Calu3 (cell line): Measurements from ENCODE around the gene PNLDC1. TPM values are rescaled to one million over a fixed set of nuclear protein-coding genes. Genes with fewer than 3 reads are reported as not detected.

Source experiments
- BruUV-seq: library from RNA; stranded (reverse); fragments of 400-500 nt; replicated peaks from 2 replicates; lab custom pipeline; 2021; lab: Mats Ljungman, UMichigan
- CTCF ChIA-PET: fragments of 300-600 bp; sonication (Branson Sonifier 250); formaldehyde crosslinking; loops from one replicate; lab custom pipeline; 2022; ENCODE audit warnings: antibody characterized with exemption; lab: Charles Lee
- DNase-seq: peaks from one replicate; pipeline ENCODE4 v3.0.0; 2022
- H3K27ac Mint-ChIP-seq: one replicate; pipeline ENCODE4 v1.8.0; 2022; ENCODE audit warnings: mixed read lengths; ENCODE audit not compliant: unreplicated experiment
- H3K27me3 Mint-ChIP-seq: one replicate; pipeline ENCODE4 v1.8.0; 2022; ENCODE audit warnings: mixed read lengths; ENCODE audit not compliant: unreplicated experiment
- H3K36me3 Mint-ChIP-seq: one replicate; pipeline ENCODE4 v1.8.0; 2022; ENCODE audit warnings: mild to moderate bottlenecking, moderate library complexity, mixed read lengths; ENCODE audit not compliant: insufficient read depth, unreplicated experiment
- H3K4me1 Mint-ChIP-seq: one replicate; pipeline ENCODE4 v1.8.0; 2022; ENCODE audit warnings: mild to moderate bottlenecking, low read depth, mixed read lengths; ENCODE audit not compliant: unreplicated experiment
- H3K4me3 Mint-ChIP-seq: one replicate; pipeline ENCODE4 v1.8.0; 2022; ENCODE audit warnings: mild to moderate bottlenecking, low read depth, moderate library complexity, mixed read lengths; ENCODE audit not compliant: unreplicated experiment
- H3K9me3 Mint-ChIP-seq: one replicate; pipeline ENCODE4 v1.8.0; 2022; ENCODE audit warnings: low read depth, mixed read lengths; ENCODE audit not compliant: unreplicated experiment
- intact Hi-C: fragments of 100-400 bp; cut with micrococcal nuclease; formaldehyde crosslinking; loops from one replicate; pipeline ENCODE4 v1.10.0; 2022; ENCODE audit not compliant: unreplicated experiment
- total RNA-seq: library from RNA; stranded (reverse); gene quantifications from 2 replicates; pipeline ENCODE4 v1.2.3, GENCODE V29; 2022
- TF ChIP-seq, protein P1 (sequence below): fragments of 200-600 bp; IDR thresholded peaks from one replicate; pipeline ENCODE4 v1.8.0; 2022; ENCODE audit warnings: antibody characterized with exemption; ENCODE audit not compliant: unreplicated experiment

PNLDC1 gene
- total RNA-seq, 1 experiment from 2014 or later: 0.52 TPM

GRCh38 chr6:159853754-159854153, 53.7 kb downstream of the PNLDC1 start:
- no peak overlapping the region for H3K4me3 Mint-ChIP-seq
- no peaks in the 10 kb centered on the region for H3K36me3 Mint-ChIP-seq
- CTCF ChIA-PET: interaction anchor here (0.6 to 0.8 kb wide), 2 partner anchors 47 to 710 kb away, joined by 3 to 4 read pairs; no protein-coding TSS in a partner anchor
- H3K9me3 Mint-ChIP-seq: no peaks in the 10 kb centered on the region
- intact Hi-C loops: loop anchor here (2.0 to 5.0 kb wide), 3 partner anchors 46 to 163 kb away; partner anchors contain the start of gene TCP1
- BruUV-seq: no TSS peak
- H3K4me1 Mint-ChIP-seq: no peaks in the 10 kb centered on the region
- no peak overlapping the region for H3K27ac Mint-ChIP-seq
- DNase-seq: no peak
- TF ChIP-seq, protein P1, sequence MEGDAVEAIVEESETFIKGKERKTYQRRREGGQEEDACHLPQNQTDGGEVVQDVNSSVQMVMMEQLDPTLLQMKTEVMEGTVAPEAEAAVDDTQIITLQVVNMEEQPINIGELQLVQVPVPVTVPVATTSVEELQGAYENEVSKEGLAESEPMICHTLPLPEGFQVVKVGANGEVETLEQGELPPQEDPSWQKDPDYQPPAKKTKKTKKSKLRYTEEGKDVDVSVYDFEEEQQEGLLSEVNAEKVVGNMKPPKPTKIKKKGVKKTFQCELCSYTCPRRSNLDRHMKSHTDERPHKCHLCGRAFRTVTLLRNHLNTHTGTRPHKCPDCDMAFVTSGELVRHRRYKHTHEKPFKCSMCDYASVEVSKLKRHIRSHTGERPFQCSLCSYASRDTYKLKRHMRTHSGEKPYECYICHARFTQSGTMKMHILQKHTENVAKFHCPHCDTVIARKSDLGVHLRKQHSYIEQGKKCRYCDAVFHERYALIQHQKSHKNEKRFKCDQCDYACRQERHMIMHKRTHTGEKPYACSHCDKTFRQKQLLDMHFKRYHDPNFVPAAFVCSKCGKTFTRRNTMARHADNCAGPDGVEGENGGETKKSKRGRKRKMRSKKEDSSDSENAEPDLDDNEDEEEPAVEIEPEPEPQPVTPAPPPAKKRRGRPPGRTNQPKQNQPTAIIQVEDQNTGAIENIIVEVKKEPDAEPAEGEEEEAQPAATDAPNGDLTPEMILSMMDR: no peak
- peaks cover 24% of the 10 kb centered on the region for H3K27me3 Mint-ChIP-seq

DNA sequence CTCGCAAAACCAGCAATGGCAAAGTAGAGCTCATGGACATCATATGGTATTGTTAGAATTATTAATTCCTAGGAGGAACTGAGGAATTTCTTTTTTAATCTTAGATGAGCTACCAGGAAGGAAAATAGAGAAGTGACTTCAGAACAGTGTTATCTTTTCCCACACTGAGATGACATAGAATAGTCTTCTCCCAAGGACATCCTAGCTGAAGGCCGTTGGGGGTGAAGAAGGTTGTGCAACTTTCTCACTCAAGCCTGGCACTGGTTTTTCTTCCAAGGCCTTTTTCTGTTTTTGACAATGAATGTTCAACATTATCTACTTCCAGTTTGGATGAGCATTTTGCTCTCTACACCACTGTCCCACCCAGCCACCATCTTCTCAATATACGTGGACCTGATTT, 54.9 kb downstream of the PNLDC1 start:
- Mint-ChIP-seq H3K36me3 (no peaks in the 10 kb centered on the region), H3K27ac (no peak overlapping the region), H3K27me3 (peaks cover 24% of the 10 kb centered on the region), H3K4me1 (no peaks in the 10 kb centered on the region), H3K4me3 (no peak overlapping the region), H3K9me3 (no peaks in the 10 kb centered on the region)
- DNase-seq: no peak
- intact Hi-C loops: loop anchor here (5.0 kb wide), 2 partner anchors 48 to 68 kb away; partner anchors contain the start of gene TCP1
- no TSS peak for BruUV-seq
- CTCF ChIA-PET: no interaction called here
- TF ChIP-seq, protein P1: no peak

- H3K36me3 Mint-ChIP-seq: no peaks in the 10 kb centered on the region
- intact Hi-C loops: no loop called here
- no peak for DNase-seq
These were observed 58.2 kb downstream of the PNLDC1 start for GRCh38 chr6:159858259-159858658.

GRCh38 chr6:159860482-159860881, 60.4 kb downstream of the PNLDC1 start:
- Mint-ChIP-seq H3K4me1 (peaks cover 7% of the 10 kb centered on the region), H3K36me3 (no peaks in the 10 kb centered on the region), H3K9me3 (no peaks in the 10 kb centered on the region), H3K27ac (no peak overlapping the region), H3K4me3 (no peak overlapping the region), H3K27me3 (peaks cover 44% of the 10 kb centered on the region)
- intact Hi-C loops: loop anchor here (10.0 kb wide), 1 partner anchor 244 kb away; no protein-coding TSS in a partner anchor
- no TSS peak for BruUV-seq
- CTCF ChIA-PET: no interaction called here
- DNase-seq: no peak
- TF ChIP-seq, protein P1: no peak

More at GRCh38 chr6:159858259-159858658, 58.2 kb downstream of the PNLDC1 start:
- TF ChIP-seq, protein P1: no peak
- CTCF ChIA-PET: no interaction called here
- Mint-ChIP-seq H3K4me1 (peaks cover 5% of the 10 kb centered on the region), H3K9me3 (no peaks in the 10 kb centered on the region), H3K4me3 (no peak overlapping the region), H3K27ac (no peak overlapping the region), H3K27me3 (peaks cover 44% of the 10 kb centered on the region)
- BruUV-seq: no TSS peak
